Natural killer cell (primary cell): ENCODE results near the gene TMEM39A. TPM values are rescaled to one million over a fixed set of nuclear protein-coding genes. Genes with fewer than 3 reads are reported as not detected.

Experiments used
- ATAC-seq, 3 donors: fragments of 150-1000 bp in 2 of 3; fragments of 200-7000 bp in 1 of 3; cut with Tn5 transposase; 1 replicate in 1 of 3; 2 replicates in 2 of 3; pipeline ENCODE4 v1.10.0; 2021; ENCODE audit warnings: mild to moderate bottlenecking in 2 of 3, moderate library complexity in 2 of 3
- DNase-seq, 2 donors: peaks; one replicate each; pipeline versions ENCODE4 v3.0.0 to v3.0.0-alpha.2; 2013 to 2021; ENCODE audit warnings: mixed read lengths in 1 of 2
- H3K27ac ChIP-seq: one replicate; pipeline ENCODE4 v1.5.1; 2013; ENCODE audit warnings: mild to moderate bottlenecking, low read length
- H3K27me3 ChIP-seq: one replicate; pipeline ENCODE4 v1.6.1; 2013; ENCODE audit warnings: low read length; ENCODE audit not compliant: control insufficient read depth, insufficient read depth
- H3K36me3 ChIP-seq: one replicate; pipeline ENCODE4 v1.6.1; 2013; ENCODE audit warnings: low read length; ENCODE audit not compliant: control insufficient read depth, insufficient read depth
- H3K4me1 ChIP-seq: one replicate; pipeline ENCODE4 v1.6.1; 2013; ENCODE audit warnings: low read length; ENCODE audit not compliant: control insufficient read depth, insufficient read depth
- H3K4me3 ChIP-seq: one replicate; pipeline ENCODE4 v1.5.1; 2013; ENCODE audit warnings: low read length
- H3K9me3 ChIP-seq: one replicate; pipeline ENCODE4 v1.6.1; 2013; ENCODE audit warnings: low read length; ENCODE audit not compliant: control insufficient read depth, insufficient read depth
- H3K27ac Mint-ChIP-seq, 2 donors: one replicate each; pipeline ENCODE4 v1.8.0; 2022; ENCODE audit warnings: mild to moderate bottlenecking in 2 of 2, mixed read lengths in 2 of 2, moderate library complexity in 1 of 2
- H3K27me3 Mint-ChIP-seq, 2 donors: one replicate each; pipeline ENCODE4 v1.8.0; 2022; ENCODE audit warnings: low read depth in 2 of 2, mixed read lengths in 2 of 2
- H3K36me3 Mint-ChIP-seq: one replicate; pipeline ENCODE4 v1.8.0; 2022; ENCODE audit warnings: mixed read lengths
- H3K4me1 Mint-ChIP-seq, 2 donors: one replicate each; pipeline ENCODE4 v1.8.0; 2022; ENCODE audit warnings: mixed read lengths in 2 of 2
- H3K4me3 Mint-ChIP-seq: one replicate; pipeline ENCODE4 v1.8.0; 2022; ENCODE audit warnings: mild to moderate bottlenecking, moderate library complexity, mixed read lengths
- H3K9me3 Mint-ChIP-seq, 2 donors: one replicate each; pipeline ENCODE4 v1.8.0; 2022; ENCODE audit warnings: mixed read lengths in 2 of 2
- WGBS: methylation state at CpG from one replicate; pipeline ENCODE4 v1.1.7; 2013; ENCODE audit warnings: missing lambda C conversion rate; ENCODE audit not compliant: insufficient coverage; 5-methylcytosine and 5-hydroxymethylcytosine counted together
- intact Hi-C: fragments of 100-400 bp; cut with micrococcal nuclease; formaldehyde crosslinking; loops from one replicate; pipeline ENCODE4 v1.14.2; 2022
- total RNA-seq, 4 donors: library from RNA; stranded (reverse); fragments of 120-200 nt in 1 of 4; gene quantifications; one replicate each; pipeline versions ENCODE4 v1.2.3 to v1.2.4, GENCODE V29; 2013 to 2022
- TF ChIP-seq, protein P1 (sequence below): fragments of 200-600 bp; IDR thresholded peaks from one replicate; pipeline ENCODE4 v1.8.0; 2022; ENCODE audit warnings: antibody characterized with exemption

The TMEM39A gene
- total RNA-seq, 3 donors from 2014 or later (not counting 1 experiment from before 2014, with no cell fraction given) = 64.2 to 76.5 (median 64.7) TPM

DNA sequence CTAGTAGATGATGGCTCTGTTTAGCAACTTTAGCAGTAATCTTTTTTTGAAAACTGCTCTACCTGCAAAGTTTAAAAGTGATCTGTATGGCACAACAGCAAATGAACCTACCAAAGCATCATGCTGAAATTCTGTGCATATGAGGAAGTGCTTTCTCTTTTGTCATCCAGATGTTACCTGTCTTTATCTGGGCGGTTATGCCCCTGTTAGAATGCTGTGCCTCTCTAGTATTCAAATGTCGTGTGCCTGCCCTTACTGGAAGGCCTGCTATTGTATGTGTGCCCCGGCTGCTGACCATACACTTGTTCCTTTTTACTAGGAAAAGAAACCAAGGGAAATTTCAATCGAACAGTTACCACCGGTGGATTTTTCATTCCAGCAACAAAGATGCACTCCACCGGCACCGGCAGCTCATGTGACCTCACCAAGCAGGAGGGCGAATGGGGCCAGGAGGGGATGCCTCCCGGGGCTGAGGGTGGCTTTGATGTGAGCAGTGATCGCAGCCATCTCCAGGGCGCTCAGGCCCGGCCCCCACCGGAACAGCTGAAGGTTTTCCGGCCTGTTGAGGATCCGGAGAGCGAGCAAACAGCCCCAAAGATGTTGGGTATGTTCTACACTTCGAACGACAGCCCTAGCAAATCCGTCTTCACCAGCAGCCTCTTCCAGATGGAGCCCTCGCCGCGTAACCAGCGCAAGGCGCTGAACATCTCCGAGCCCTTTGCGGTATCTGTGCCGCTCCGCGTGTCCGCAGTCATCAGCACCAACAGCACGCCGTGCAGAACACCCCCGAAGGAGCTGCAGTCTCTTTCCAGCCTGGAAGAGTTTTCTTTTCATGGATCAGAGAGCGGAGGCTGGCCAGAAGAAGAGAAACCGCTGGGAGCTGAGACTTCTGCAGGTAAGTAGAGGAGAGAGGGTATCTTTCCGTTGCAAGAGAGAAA lies 61.6 kb downstream of the TMEM39A start:
- DNase-seq = no peak
- H3K27ac ChIP-seq = no peak overlapping the region
- intact Hi-C loops = no loop called here

DNA sequence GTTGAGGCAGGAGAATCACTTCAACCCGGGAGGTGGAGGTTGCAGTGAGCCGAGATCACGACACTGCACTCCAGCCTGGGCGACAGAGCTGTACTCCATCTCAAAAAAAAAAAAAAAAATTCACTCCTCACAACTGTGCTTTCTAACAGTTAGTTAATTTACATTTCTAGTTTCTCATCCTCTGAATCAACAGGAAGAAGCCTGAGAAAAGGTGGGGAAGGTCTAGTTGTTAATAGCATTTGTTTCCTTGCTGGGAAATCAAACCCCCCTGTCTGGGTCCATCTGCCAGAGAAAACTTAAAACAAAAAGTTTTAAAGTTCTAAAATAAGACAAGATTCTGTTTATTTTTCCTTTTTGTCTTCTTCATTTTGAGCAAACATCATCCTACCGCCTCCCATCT lies 62.3 kb downstream of the TMEM39A start:
- no peaks in the 10 kb centered on the region for H3K9me3 ChIP-seq
- no peaks in the 10 kb centered on the region for H3K4me1 ChIP-seq
- no peaks in the 10 kb centered on the region for H3K9me3 Mint-ChIP-seq
- no peak overlapping the region for H3K27ac Mint-ChIP-seq
- H3K27me3 ChIP-seq = no peaks in the 10 kb centered on the region
- H3K4me3 ChIP-seq = no peak overlapping the region
- ATAC-seq = no peak
- no peak overlapping the region for H3K4me3 Mint-ChIP-seq
- WGBS = 97% methylated on average over 5 of the region's 5 CpGs
- no peaks in the 10 kb centered on the region for H3K36me3 Mint-ChIP-seq
- H3K4me1 Mint-ChIP-seq = peaks cover 1 to 6% of the 10 kb centered on the region in 2 donors
- H3K36me3 ChIP-seq = peaks cover 15% of the 10 kb centered on the region
- intact Hi-C loops = no loop called here
- no peaks in the 10 kb centered on the region for H3K27me3 Mint-ChIP-seq
- no peak for DNase-seq
- TF ChIP-seq, protein P1, sequence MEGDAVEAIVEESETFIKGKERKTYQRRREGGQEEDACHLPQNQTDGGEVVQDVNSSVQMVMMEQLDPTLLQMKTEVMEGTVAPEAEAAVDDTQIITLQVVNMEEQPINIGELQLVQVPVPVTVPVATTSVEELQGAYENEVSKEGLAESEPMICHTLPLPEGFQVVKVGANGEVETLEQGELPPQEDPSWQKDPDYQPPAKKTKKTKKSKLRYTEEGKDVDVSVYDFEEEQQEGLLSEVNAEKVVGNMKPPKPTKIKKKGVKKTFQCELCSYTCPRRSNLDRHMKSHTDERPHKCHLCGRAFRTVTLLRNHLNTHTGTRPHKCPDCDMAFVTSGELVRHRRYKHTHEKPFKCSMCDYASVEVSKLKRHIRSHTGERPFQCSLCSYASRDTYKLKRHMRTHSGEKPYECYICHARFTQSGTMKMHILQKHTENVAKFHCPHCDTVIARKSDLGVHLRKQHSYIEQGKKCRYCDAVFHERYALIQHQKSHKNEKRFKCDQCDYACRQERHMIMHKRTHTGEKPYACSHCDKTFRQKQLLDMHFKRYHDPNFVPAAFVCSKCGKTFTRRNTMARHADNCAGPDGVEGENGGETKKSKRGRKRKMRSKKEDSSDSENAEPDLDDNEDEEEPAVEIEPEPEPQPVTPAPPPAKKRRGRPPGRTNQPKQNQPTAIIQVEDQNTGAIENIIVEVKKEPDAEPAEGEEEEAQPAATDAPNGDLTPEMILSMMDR = no peak
- H3K27ac ChIP-seq = no peak overlapping the region

More for the DNA sequence above, 61.6 kb downstream of the TMEM39A start:
- no peaks in the 10 kb centered on the region for H3K9me3 ChIP-seq
- peaks cover 0 to 5% of the 10 kb centered on the region in 2 donors for H3K4me1 Mint-ChIP-seq
- H3K4me3 Mint-ChIP-seq = no peak overlapping the region
- 94% methylated on average over 36 of the region's 36 CpGs for WGBS
- ATAC-seq = no peak
- H3K4me1 ChIP-seq = no peaks in the 10 kb centered on the region
- H3K36me3 ChIP-seq = peaks cover 15% of the 10 kb centered on the region
- H3K27me3 ChIP-seq = no peaks in the 10 kb centered on the region
- no peaks in the 10 kb centered on the region for H3K36me3 Mint-ChIP-seq
- TF ChIP-seq, protein P1 = no peak
- H3K27me3 Mint-ChIP-seq = no peaks in the 10 kb centered on the region
- no peaks in the 10 kb centered on the region for H3K9me3 Mint-ChIP-seq
- no peak overlapping the region for H3K4me3 ChIP-seq
- no peak overlapping the region for H3K27ac Mint-ChIP-seq

DNA sequence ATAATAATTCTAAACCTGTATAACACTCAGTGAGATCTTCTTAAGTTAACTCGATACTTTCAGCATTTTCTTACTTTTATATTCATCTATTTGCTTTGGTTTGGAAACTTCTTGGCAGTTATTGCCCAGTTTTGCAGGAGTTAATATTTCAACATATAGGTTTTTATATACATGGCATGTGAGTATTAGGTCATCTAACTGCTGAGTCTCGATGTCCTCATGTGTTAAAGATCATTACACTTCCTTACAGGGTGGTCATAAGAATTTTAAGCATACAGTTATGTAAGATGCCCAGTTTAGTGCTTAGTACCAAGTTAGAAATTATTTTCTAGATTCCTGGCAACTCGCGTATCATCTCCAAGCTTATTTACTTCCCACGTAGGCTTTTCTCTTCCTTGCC lies 62.9 kb downstream of the TMEM39A start:
- no peak overlapping the region for H3K27ac Mint-ChIP-seq
- no peaks in the 10 kb centered on the region for H3K36me3 Mint-ChIP-seq
- H3K27me3 Mint-ChIP-seq = no peaks in the 10 kb centered on the region

More for the DNA sequence above, 62.9 kb downstream of the TMEM39A start:
- intact Hi-C loops = no loop called here
- TF ChIP-seq, protein P1 = no peak
- WGBS = 99% methylated on average over 4 of the region's 5 CpGs
- H3K9me3 Mint-ChIP-seq = no peaks in the 10 kb centered on the region
- Histone ChIP-seq H3K27ac (no peak overlapping the region), H3K9me3 (no peaks in the 10 kb centered on the region), H3K27me3 (no peaks in the 10 kb centered on the region), H3K4me1 (peaks cover 2% of the 10 kb centered on the region), H3K4me3 (no peak overlapping the region), H3K36me3 (peaks cover 15% of the 10 kb centered on the region)
- H3K4me1 Mint-ChIP-seq = peaks cover 7 to 12% of the 10 kb centered on the region in 2 donors
- DNase-seq (no peak), ATAC-seq (no peak)
- no peak overlapping the region for H3K4me3 Mint-ChIP-seq
